ENCODE results near the gene SLC25A33.
"Not testable (repeated sequence)": the region's sequence is repeated elsewhere in the genome, so short reads cannot be mapped to it uniquely, and the experiment has no call there.

SLC25A33 gene

GRCh38 chr1:9539829-9540550 is 725 bp downstream of the SLC25A33 start:
- peak; percentile 63 for DNase-seq

- no peak for DNase-seq
These were observed 3.2 kb downstream of the SLC25A33 start for GRCh38 chr1:9542430-9542829.

- no peak for DNase-seq
These were observed 5.7 kb downstream of the SLC25A33 start for GRCh38 chr1:9544926-9545325.

- DNase-seq, result no peak
These were observed 10.8 kb downstream of the SLC25A33 start for GRCh38 chr1:9549955-9550546.

- DNase-seq, result no peak
These were observed 12.7 kb downstream of the SLC25A33 start for GRCh38 chr1:9551984-9552383.

GRCh38 chr1:9553736-9554144 is 14.5 kb downstream of the SLC25A33 start:
- DNase-seq, result no peak

GRCh38 chr1:9555942-9556341 is 16.7 kb downstream of the SLC25A33 start:
- no peak for DNase-seq

- no peak for DNase-seq
These were observed 18.4 kb downstream of the SLC25A33 start for GRCh38 chr1:9557624-9558023.

GRCh38 chr1:9558271-9558945 is 19.1 kb downstream of the SLC25A33 start:
- no peak for DNase-seq

- no peak for DNase-seq
These were observed 19.8 kb downstream of the SLC25A33 start for GRCh38 chr1:9558946-9559545.

GRCh38 chr1:9559673-9560072 is 20.4 kb downstream of the SLC25A33 start:
- peak; percentile 33 for DNase-seq

GRCh38 chr1:9560090-9560489 is 20.8 kb downstream of the SLC25A33 start:
- not testable (repeated sequence) for DNase-seq

GRCh38 chr1:9561429-9561828 is 22.2 kb downstream of the SLC25A33 start:
- DNase-seq, result peak; percentile 24

- DNase-seq, result no peak
These were observed 30.0 kb downstream of the SLC25A33 start for GRCh38 chr1:9569267-9569666.

- not testable (repeated sequence) for DNase-seq
These were observed 31.7 kb downstream of the SLC25A33 start for GRCh38 chr1:9570886-9571529.

- peak; percentile 24 for DNase-seq
These were observed 34.5 kb downstream of the SLC25A33 start for GRCh38 chr1:9573723-9574122.

GRCh38 chr1:9575486-9575885 is 36.2 kb downstream of the SLC25A33 start:
- no peak for DNase-seq

GRCh38 chr1:9576903-9577302 is 37.6 kb downstream of the SLC25A33 start:
- DNase-seq, result no peak

GRCh38 chr1:9577423-9577822 is 38.2 kb downstream of the SLC25A33 start:
- no peak for DNase-seq

GRCh38 chr1:9580942-9581341 is 41.7 kb downstream of the SLC25A33 start:
- DNase-seq, result no peak

- DNase-seq, result no peak
These were observed 47.0 kb downstream of the SLC25A33 start for GRCh38 chr1:9586147-9586766.

GRCh38 chr1:9588551-9589143 is 49.4 kb downstream of the SLC25A33 start, which contains the start of gene TMEM201:
TSS of gene TMEM201 (plus strand) at chr1:9588911. CDS start at chr1:9588931, 20 bp downstream.
- DNase-seq, result peak; percentile 96

Data from CD4-positive, alpha-beta T cell treated with Interleukin-12 subunit alpha and Interleukin-12 subunit beta, for 1 hour (primary cell).